ENCODE data around the gene GULP1. TPM values are rescaled to one million over a fixed set of nuclear protein-coding genes. Genes with fewer than 3 reads are reported as not detected.

The GULP1 gene
- total and polyA plus RNA-seq, 10 of the 15 experiments (the other 5 are each of a cell fraction or from before 2014, with no cell fraction given) = 0.02 to 1.3 (median 0.15) TPM; not detected in 5

GRCh38 chr2:188338463-188338862 is 46.8 kb downstream of the GULP1 start:
- RAD21 ChIA-PET (ENCODE audit: unreplicated experiment) = interaction anchor here (1.3 kb wide), 1 partner anchor 31 kb away, joined by 3 read pairs; no protein-coding TSS in a partner anchor
- FAIRE-seq = no peak
- TF ChIP-seq, protein P1, sequence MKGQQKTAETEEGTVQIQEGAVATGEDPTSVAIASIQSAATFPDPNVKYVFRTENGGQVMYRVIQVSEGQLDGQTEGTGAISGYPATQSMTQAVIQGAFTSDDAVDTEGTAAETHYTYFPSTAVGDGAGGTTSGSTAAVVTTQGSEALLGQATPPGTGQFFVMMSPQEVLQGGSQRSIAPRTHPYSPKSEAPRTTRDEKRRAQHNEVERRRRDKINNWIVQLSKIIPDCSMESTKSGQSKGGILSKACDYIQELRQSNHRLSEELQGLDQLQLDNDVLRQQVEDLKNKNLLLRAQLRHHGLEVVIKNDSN (IDR thresholded peaks at IDR 0.05; ENCODE audit: borderline replicate concordance, extremely low read length, insufficient read depth, low read depth, low read length) = no peak
- TF ChIP-seq, protein P2, sequence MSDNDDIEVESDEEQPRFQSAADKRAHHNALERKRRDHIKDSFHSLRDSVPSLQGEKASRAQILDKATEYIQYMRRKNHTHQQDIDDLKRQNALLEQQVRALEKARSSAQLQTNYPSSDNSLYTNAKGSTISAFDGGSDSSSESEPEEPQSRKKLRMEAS (IDR thresholded peaks at IDR 0.05; ENCODE audit: low read depth, low read length) = no peak
- TF ChIP-seq CEBPZ (IDR thresholded peaks at IDR 0.05; ENCODE audit: low read depth, low read length) (no peak), NRF1 (conservative IDR thresholded peaks at IDR 0.05; ENCODE audit: low read depth, low read length) (no peak), MTA3 (IDR thresholded peaks at IDR 0.05; ENCODE audit: borderline replicate concordance, low read length) (no peak)
- Histone ChIP-seq H4K20me1 (ENCODE audit: control insufficient read depth, insufficient read depth) (no peaks in the 10 kb centered on the region), H2AFZ (ENCODE audit: control insufficient read depth, low read depth, low read length) (no peak overlapping the region), H3K9ac (ENCODE audit: control insufficient read depth, insufficient read depth, low read length) (no peak overlapping the region), H3K27me3 (replicated peaks in 1 of 2; ENCODE audit: control insufficient read depth in 2 of 2, insufficient read depth in 2 of 2, low read length in 1 of 2) (no peaks in the 10 kb centered on the region; a peak in 1 of 4 replicates), H3K79me2 (ENCODE audit: control insufficient read depth, insufficient read depth, low read length) (no peaks in the 10 kb centered on the region), H3K36me3 (ENCODE audit: control insufficient read depth in 2 of 2, insufficient read depth in 2 of 2, low read length in 1 of 2) (no peaks in the 10 kb centered on the region), H3K4me1 (ENCODE audit: control insufficient read depth, insufficient read depth, low read length) (no peaks in the 10 kb centered on the region), H3K4me2 (ENCODE audit: control insufficient read depth, insufficient read depth) (no peak overlapping the region), H3K27ac (ENCODE audit: control insufficient read depth, insufficient read depth) (no peak overlapping the region), H3K4me3 (no peak overlapping the region), H3K9me3 (replicated peaks; ENCODE audit: control insufficient read depth, insufficient read depth, low read length) (no peaks in the 10 kb centered on the region)
- CTCF ChIA-PET = no interaction called here
- in situ Hi-C loops (cut with MboI) (no loop called here), intact Hi-C loops (cut with micrococcal nuclease; ENCODE audit: unreplicated experiment) (no loop called here)
- POLR2A ChIA-PET = no interaction called here
- DNase-seq (ENCODE audit: low read depth, low spot score) = no peak
- BruUV-seq (replicated peaks) = no TSS peak
- no peak for ATAC-seq
- WGBS (ENCODE audit: insufficient coverage, insufficient replicate concordance, low lambda C conversion rate, missing lambda C conversion rate) = 0% methylated on average over 3 of the region's 3 CpGs
- SMC1A ChIA-PET (ENCODE audit: uncharacterized antibody, unreplicated experiment) = no interaction called here
